ENCODE results near the gene ARHGEF12. TPM values are rescaled to one million over a fixed set of nuclear protein-coding genes. Genes with fewer than 3 reads are reported as not detected.

ARHGEF12 gene
- polyA plus RNA-seq, 2 of the 4 experiments (the other 2 are of a cell fraction): 16.7 to 27.2 TPM

DNA sequence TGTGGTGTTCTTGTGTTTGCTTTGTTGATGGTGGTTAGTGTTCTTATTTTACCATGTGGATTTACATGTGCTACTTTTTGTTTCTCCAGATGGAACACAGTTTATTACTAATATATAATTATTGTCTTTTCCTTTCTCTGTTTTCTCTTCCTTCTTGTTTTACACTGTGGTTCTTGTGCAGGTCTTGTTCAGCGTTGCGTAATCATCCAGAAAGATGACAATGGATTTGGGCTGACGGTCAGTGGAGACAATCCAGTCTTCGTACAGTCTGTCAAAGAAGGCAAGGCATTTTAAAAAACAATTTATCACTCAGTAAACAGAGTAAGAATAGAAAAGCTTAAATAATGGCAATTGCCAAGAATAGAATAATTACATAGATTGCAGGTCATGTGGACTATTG is 84.4 kb downstream of the ARHGEF12 start:
- DNase-seq (ENCODE audit: low read depth in 1 of 2, low spot score in 1 of 2): no peak
- no peak for ATAC-seq
- POLR2A ChIA-PET: no interaction called here
- H3K27ac ChIP-seq: no peak overlapping the region
- no peaks in the 10 kb centered on the region for H3K9me3 ChIP-seq
- CTCF ChIA-PET: interaction anchor here (1.4 kb wide), 1 partner anchor 11 kb away, joined by 4 read pairs; no protein-coding TSS in a partner anchor
- no peak for FAIRE-seq
- no peak overlapping the region for H3K4me3 ChIP-seq
- peaks cover 22% of the 10 kb centered on the region; the same call in 2 of the 3 replicates for H3K4me1 ChIP-seq
- H3K4me2 ChIP-seq: no peak overlapping the region
- TF ChIP-seq, protein P1, sequence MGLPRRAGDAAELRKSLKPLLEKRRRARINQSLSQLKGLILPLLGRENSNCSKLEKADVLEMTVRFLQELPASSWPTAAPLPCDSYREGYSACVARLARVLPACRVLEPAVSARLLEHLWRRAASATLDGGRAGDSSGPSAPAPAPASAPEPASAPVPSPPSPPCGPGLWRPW (IDR thresholded peaks at IDR 0.05): no peak
- TF ChIP-seq CEBPB (IDR thresholded peaks at IDR 0.05): peak; percentile 43 to 70; a peak in 2 of 4 replicates
- WGBS (ENCODE audit: missing lambda C conversion rate): 93% methylated on average over 4 of the region's 4 CpGs

DNA sequence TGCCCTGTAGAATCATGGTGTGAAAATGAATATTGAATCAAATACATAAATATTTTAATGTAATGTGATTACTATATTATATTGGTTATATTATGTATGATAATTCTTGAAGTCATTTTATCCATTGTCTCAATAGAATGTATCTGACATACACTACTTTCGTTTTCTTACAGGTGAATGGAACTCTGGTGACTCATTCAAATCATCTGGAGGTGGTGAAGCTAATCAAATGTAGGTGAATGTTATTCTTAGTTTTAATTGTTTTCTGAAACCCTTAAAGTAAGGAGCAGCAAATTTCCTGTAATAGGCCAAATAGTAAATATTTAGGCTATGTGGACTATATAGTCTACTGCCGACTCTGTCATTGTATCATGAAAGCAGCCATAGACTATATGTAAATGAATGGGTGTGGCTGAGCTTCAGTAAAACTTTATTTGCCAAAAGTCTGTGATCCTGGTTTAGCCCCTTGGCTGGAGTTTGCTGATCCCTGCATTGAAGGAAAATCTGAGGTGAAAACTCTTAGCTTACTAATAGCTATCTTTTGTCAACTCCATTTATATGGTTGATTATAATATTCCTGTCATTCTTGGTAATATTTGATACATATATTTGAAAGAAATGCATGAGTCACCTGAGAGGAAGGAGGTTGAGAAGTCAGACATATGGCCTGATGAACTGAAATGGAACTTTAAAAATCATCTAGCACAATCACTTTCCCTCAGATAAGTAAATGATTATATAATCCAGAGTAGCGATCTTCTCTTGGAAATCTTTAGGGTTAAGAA is 88.2 kb downstream of the ARHGEF12 start:
- Histone ChIP-seq H3K27ac (peak overlapping the region in 1 of 2 experiments; percentile 73; a peak in 3 of 6 replicates), H3K4me2 (peak overlapping the region; percentile 66), H3K9me3 (no peaks in the 10 kb centered on the region), H3K4me3 (0 out of 3 replicates have a peak overlapping the region, but pooled peaks have one; percentile 5), H3K4me1 (peaks cover 28% of the 10 kb centered on the region)
- ATAC-seq (peak in 1 of 2 experiments; percentile 48; a peak in 3 of 6 replicates), FAIRE-seq (no peak), DNase-seq (ENCODE audit: low read depth in 1 of 2, low spot score in 1 of 2) (no peak)
- CTCF ChIA-PET: no interaction called here
- no peak for TF ChIP-seq PHF8 (IDR thresholded peaks at IDR 0.05; ENCODE audit: borderline replicate concordance, low read depth)
- no peak for TF ChIP-seq POLR2A (IDR thresholded peaks at IDR 0.05; ENCODE audit: low read length)
- TF ChIP-seq, protein P2, sequence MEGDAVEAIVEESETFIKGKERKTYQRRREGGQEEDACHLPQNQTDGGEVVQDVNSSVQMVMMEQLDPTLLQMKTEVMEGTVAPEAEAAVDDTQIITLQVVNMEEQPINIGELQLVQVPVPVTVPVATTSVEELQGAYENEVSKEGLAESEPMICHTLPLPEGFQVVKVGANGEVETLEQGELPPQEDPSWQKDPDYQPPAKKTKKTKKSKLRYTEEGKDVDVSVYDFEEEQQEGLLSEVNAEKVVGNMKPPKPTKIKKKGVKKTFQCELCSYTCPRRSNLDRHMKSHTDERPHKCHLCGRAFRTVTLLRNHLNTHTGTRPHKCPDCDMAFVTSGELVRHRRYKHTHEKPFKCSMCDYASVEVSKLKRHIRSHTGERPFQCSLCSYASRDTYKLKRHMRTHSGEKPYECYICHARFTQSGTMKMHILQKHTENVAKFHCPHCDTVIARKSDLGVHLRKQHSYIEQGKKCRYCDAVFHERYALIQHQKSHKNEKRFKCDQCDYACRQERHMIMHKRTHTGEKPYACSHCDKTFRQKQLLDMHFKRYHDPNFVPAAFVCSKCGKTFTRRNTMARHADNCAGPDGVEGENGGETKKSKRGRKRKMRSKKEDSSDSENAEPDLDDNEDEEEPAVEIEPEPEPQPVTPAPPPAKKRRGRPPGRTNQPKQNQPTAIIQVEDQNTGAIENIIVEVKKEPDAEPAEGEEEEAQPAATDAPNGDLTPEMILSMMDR (IDR thresholded peaks at IDR 0.05): no peak
- no peak for TF ChIP-seq EHF (CRISPR knock-in tag; IDR thresholded peaks at IDR 0.05)
- TF ChIP-seq, protein P3, sequence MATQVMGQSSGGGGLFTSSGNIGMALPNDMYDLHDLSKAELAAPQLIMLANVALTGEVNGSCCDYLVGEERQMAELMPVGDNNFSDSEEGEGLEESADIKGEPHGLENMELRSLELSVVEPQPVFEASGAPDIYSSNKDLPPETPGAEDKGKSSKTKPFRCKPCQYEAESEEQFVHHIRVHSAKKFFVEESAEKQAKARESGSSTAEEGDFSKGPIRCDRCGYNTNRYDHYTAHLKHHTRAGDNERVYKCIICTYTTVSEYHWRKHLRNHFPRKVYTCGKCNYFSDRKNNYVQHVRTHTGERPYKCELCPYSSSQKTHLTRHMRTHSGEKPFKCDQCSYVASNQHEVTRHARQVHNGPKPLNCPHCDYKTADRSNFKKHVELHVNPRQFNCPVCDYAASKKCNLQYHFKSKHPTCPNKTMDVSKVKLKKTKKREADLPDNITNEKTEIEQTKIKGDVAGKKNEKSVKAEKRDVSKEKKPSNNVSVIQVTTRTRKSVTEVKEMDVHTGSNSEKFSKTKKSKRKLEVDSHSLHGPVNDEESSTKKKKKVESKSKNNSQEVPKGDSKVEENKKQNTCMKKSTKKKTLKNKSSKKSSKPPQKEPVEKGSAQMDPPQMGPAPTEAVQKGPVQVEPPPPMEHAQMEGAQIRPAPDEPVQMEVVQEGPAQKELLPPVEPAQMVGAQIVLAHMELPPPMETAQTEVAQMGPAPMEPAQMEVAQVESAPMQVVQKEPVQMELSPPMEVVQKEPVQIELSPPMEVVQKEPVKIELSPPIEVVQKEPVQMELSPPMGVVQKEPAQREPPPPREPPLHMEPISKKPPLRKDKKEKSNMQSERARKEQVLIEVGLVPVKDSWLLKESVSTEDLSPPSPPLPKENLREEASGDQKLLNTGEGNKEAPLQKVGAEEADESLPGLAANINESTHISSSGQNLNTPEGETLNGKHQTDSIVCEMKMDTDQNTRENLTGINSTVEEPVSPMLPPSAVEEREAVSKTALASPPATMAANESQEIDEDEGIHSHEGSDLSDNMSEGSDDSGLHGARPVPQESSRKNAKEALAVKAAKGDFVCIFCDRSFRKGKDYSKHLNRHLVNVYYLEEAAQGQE (IDR thresholded peaks at IDR 0.05): no peak
- TF ChIP-seq TFCP2L1 (CRISPR knock-in tag; IDR thresholded peaks at IDR 0.05): no peak
- TF ChIP-seq NFE2L2 (conservative IDR thresholded peaks at IDR 0.05; ENCODE audit: low read length): no peak
- TF ChIP-seq ZNF302 (CRISPR knock-in tag; IDR thresholded peaks at IDR 0.05): no peak
- no peak for TF ChIP-seq NPAS2 (CRISPR knock-in tag; IDR thresholded peaks at IDR 0.05; ENCODE audit: borderline replicate concordance)
- TF ChIP-seq, protein P4, sequence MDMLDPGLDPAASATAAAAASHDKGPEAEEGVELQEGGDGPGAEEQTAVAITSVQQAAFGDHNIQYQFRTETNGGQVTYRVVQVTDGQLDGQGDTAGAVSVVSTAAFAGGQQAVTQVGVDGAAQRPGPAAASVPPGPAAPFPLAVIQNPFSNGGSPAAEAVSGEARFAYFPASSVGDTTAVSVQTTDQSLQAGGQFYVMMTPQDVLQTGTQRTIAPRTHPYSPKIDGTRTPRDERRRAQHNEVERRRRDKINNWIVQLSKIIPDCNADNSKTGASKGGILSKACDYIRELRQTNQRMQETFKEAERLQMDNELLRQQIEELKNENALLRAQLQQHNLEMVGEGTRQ (IDR thresholded peaks at IDR 0.05): no peak
- no peak for TF ChIP-seq FOXS1 (CRISPR knock-in tag; IDR thresholded peaks at IDR 0.05)
- no peak for TF ChIP-seq RFX5 (IDR thresholded peaks at IDR 0.05)
- no peak for TF ChIP-seq NR3C1 (IDR thresholded peaks at IDR 0.05)
- TF ChIP-seq CHD2 (IDR thresholded peaks at IDR 0.05; ENCODE audit: low read length, partially characterized antibody): no peak
- no peak for TF ChIP-seq CBX8 (IDR thresholded peaks at IDR 0.05)
- TF ChIP-seq MAFK (IDR thresholded peaks at IDR 0.05; ENCODE audit: partially characterized antibody): no peak
- TF ChIP-seq KDM5A (IDR thresholded peaks at IDR 0.05): no peak
- TF ChIP-seq MYC (IDR thresholded peaks at IDR 0.05; ENCODE audit: borderline replicate concordance, low read length): no peak
- no peak for TF ChIP-seq CEBPB (IDR thresholded peaks at IDR 0.05)
- TF ChIP-seq POLR2AphosphoS2 (conservative IDR thresholded peaks at IDR 0.05; ENCODE audit: low read length): no peak
- WGBS (ENCODE audit: missing lambda C conversion rate): 10% methylated on average over 3 of the region's 3 CpGs
- POLR2A ChIA-PET: no interaction called here
